ENCODE measurements around the gene MYLK2. TPM values are rescaled to one million over a fixed set of nuclear protein-coding genes. Genes with fewer than 3 reads are reported as not detected.
"Not testable (repeated sequence)": the region's sequence is repeated elsewhere in the genome, so short reads cannot be mapped to it uniquely, and the experiment has no call there.

Gene MYLK2
- total RNA-seq, 1 donor from 2014 or later: 1.8 TPM

- H3K36me3 ChIP-seq (ENCODE audit: control insufficient read depth, insufficient read depth, low read length): no peaks in the 10 kb centered on the region
- no peaks in the 10 kb centered on the region for H3K27me3 ChIP-seq (ENCODE audit: control insufficient read depth, insufficient read depth, low read length)
- TF ChIP-seq, protein P1, sequence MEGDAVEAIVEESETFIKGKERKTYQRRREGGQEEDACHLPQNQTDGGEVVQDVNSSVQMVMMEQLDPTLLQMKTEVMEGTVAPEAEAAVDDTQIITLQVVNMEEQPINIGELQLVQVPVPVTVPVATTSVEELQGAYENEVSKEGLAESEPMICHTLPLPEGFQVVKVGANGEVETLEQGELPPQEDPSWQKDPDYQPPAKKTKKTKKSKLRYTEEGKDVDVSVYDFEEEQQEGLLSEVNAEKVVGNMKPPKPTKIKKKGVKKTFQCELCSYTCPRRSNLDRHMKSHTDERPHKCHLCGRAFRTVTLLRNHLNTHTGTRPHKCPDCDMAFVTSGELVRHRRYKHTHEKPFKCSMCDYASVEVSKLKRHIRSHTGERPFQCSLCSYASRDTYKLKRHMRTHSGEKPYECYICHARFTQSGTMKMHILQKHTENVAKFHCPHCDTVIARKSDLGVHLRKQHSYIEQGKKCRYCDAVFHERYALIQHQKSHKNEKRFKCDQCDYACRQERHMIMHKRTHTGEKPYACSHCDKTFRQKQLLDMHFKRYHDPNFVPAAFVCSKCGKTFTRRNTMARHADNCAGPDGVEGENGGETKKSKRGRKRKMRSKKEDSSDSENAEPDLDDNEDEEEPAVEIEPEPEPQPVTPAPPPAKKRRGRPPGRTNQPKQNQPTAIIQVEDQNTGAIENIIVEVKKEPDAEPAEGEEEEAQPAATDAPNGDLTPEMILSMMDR (IDR thresholded peaks at IDR 0.05; ENCODE audit: insufficient read depth, low read length, poor library complexity, severe bottlenecking): no peak
- peak; percentile 42 for DNase-seq (ENCODE audit: low read depth)
- H3K4me3 ChIP-seq (ENCODE audit: low read depth, low read length): no peak overlapping the region
These were observed 7.1 kb upstream of the MYLK2 start for GRCh38 chr20:31811796-31812728.

DNA sequence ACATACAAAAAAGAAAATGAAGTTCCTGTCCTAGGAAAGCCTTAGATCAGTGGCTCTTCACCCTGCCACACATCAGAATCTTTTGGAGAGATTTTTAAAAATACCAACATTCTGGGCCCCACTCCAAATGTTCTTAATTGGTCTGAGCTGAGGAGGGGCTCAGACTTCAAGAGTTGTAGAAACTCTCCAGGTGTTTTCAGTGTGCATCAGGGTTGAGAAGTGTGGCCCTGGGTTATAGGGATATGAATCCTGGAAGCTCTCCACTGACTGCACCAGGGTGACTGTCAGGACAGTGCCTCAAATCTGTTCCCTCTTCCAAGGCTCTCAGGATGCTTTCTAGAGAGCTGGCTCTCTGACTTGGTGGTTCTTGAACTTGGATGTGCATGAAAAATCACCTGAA lies 5.5 kb upstream of the MYLK2 start:
- Histone ChIP-seq H3K27me3 (ENCODE audit: control insufficient read depth, insufficient read depth, low read length) (no peaks in the 10 kb centered on the region), H3K4me3 (ENCODE audit: low read depth, low read length) (no peak overlapping the region), H3K36me3 (ENCODE audit: control insufficient read depth, insufficient read depth, low read length) (no peaks in the 10 kb centered on the region)
- TF ChIP-seq, protein P1 (IDR thresholded peaks at IDR 0.05; ENCODE audit: insufficient read depth, low read length, poor library complexity, severe bottlenecking): no peak
- no peak for DNase-seq (ENCODE audit: low read depth)

GRCh38 chr20:31814142-31814541 lies 5.0 kb upstream of the MYLK2 start:
- not testable (repeated sequence) for H3K27me3 ChIP-seq (ENCODE audit: control insufficient read depth, insufficient read depth, low read length); H3K36me3 ChIP-seq (ENCODE audit: control insufficient read depth, insufficient read depth, low read length); DNase-seq (ENCODE audit: low read depth); H3K4me3 ChIP-seq (ENCODE audit: low read depth, low read length)

- Histone ChIP-seq H3K36me3 (ENCODE audit: control insufficient read depth, insufficient read depth, low read length) (no peaks in the 10 kb centered on the region), H3K4me3 (ENCODE audit: low read depth, low read length) (no peak overlapping the region), H3K27me3 (ENCODE audit: control insufficient read depth, insufficient read depth, low read length) (no peaks in the 10 kb centered on the region)
- no peak for DNase-seq (ENCODE audit: low read depth)
- TF ChIP-seq, protein P1 (IDR thresholded peaks at IDR 0.05; ENCODE audit: insufficient read depth, low read length, poor library complexity, severe bottlenecking): no peak
These were observed 3.6 kb upstream of the MYLK2 start for GRCh38 chr20:31815408-31816188.

- Histone ChIP-seq H3K36me3 (ENCODE audit: control insufficient read depth, insufficient read depth, low read length) (no peaks in the 10 kb centered on the region), H3K27me3 (ENCODE audit: control insufficient read depth, insufficient read depth, low read length) (no peaks in the 10 kb centered on the region), H3K4me3 (ENCODE audit: low read depth, low read length) (no peak overlapping the region)
- DNase-seq (ENCODE audit: low read depth): no peak
- TF ChIP-seq, protein P1 (IDR thresholded peaks at IDR 0.05; ENCODE audit: insufficient read depth, low read length, poor library complexity, severe bottlenecking): no peak
These were observed 2.9 kb upstream of the MYLK2 start for GRCh38 chr20:31816221-31816620.

GRCh38 chr20:31817461-31817860 lies 1.7 kb upstream of the MYLK2 start:
- Histone ChIP-seq H3K36me3 (ENCODE audit: control insufficient read depth, insufficient read depth, low read length) (no peaks in the 10 kb centered on the region), H3K4me3 (ENCODE audit: low read depth, low read length) (no peak overlapping the region), H3K27me3 (ENCODE audit: control insufficient read depth, insufficient read depth, low read length) (no peaks in the 10 kb centered on the region)
- DNase-seq (ENCODE audit: low read depth): no peak
- TF ChIP-seq, protein P1 (IDR thresholded peaks at IDR 0.05; ENCODE audit: insufficient read depth, low read length, poor library complexity, severe bottlenecking): no peak

All from kidney epithelial cell (primary cell).